ENCODE data around the gene ANXA9. TPM values are rescaled to one million over a fixed set of nuclear protein-coding genes. Genes with fewer than 3 reads are reported as not detected.

Gene ANXA9
- total RNA-seq, 2 experiments from 2014 or later = 0.65 to 1.1 TPM

- intact Hi-C loops (cut with micrococcal nuclease; ENCODE audit: unreplicated experiment) = no loop called here
- H3K4me2 ChIP-seq (ENCODE audit: low read length) = no peak overlapping the region
Observed at GRCh38 chr1:151002051-151002450, 20.0 kb downstream of the ANXA9 start.

GRCh38 chr1:151002611-151003010 is 20.5 kb downstream of the ANXA9 start:
- Histone ChIP-seq H3K36me3 (ENCODE audit: insufficient read depth, low read length) (no peaks in the 10 kb centered on the region), H3K4me3 (ENCODE audit: low read depth, low read length, poor library complexity, severe bottlenecking) (no peak overlapping the region), H3K4me2 (ENCODE audit: low read length) (peak overlapping the region; percentile 46), H3K27ac (ENCODE audit: low read depth, low read length, poor library complexity, severe bottlenecking) (no peak overlapping the region), H3K9me2 (ENCODE audit: insufficient read depth, low read length) (no peaks in the 10 kb centered on the region), H3K79me2 (ENCODE audit: insufficient read depth, low read depth, low read length) (no peaks in the 10 kb centered on the region), H3K4me1 (ENCODE audit: insufficient read depth, low read length, poor library complexity, severe bottlenecking) (peaks cover 48% of the 10 kb centered on the region), H2AFZ (ENCODE audit: low read length) (no peak overlapping the region), H4K20me1 (ENCODE audit: insufficient read depth, low read length) (no peaks in the 10 kb centered on the region), H3K9me3 (ENCODE audit: low read length) (no peaks in the 10 kb centered on the region)
- ChIA-PET POLR2A (no interaction called here), CTCF (ENCODE audit: unreplicated experiment) (interaction anchor here (1.4 kb wide), 1 partner anchor 187 kb away, joined by 3 read pairs; the partner anchor contains the start of gene VPS72)
- no peak for TF ChIP-seq CTCF (conservative IDR thresholded peaks at IDR 0.05; ENCODE audit: low read length)
- no TSS peak for BruUV-seq (replicated peaks)
- intact Hi-C loops (cut with micrococcal nuclease; ENCODE audit: unreplicated experiment) = no loop called here
- no peak for DNase-seq (ENCODE audit: low spot score)

More at GRCh38 chr1:151002051-151002450, 20.0 kb downstream of the ANXA9 start:
- CTCF ChIA-PET (ENCODE audit: unreplicated experiment) = no interaction called here
- Histone ChIP-seq H3K79me2 (ENCODE audit: insufficient read depth, low read depth, low read length) (no peaks in the 10 kb centered on the region), H3K9me3 (ENCODE audit: low read length) (no peaks in the 10 kb centered on the region), H3K4me1 (ENCODE audit: insufficient read depth, low read length, poor library complexity, severe bottlenecking) (peaks cover 42% of the 10 kb centered on the region), H3K27ac (ENCODE audit: low read depth, low read length, poor library complexity, severe bottlenecking) (no peak overlapping the region), H2AFZ (ENCODE audit: low read length) (no peak overlapping the region), H3K4me3 (ENCODE audit: low read depth, low read length, poor library complexity, severe bottlenecking) (no peak overlapping the region), H3K36me3 (ENCODE audit: insufficient read depth, low read length) (no peaks in the 10 kb centered on the region), H4K20me1 (ENCODE audit: insufficient read depth, low read length) (no peaks in the 10 kb centered on the region), H3K9me2 (ENCODE audit: insufficient read depth, low read length) (no peaks in the 10 kb centered on the region)
- POLR2A ChIA-PET = no interaction called here
- TF ChIP-seq EZH2phosphoT487 (IDR thresholded peaks at IDR 0.05; ENCODE audit: borderline replicate concordance, low read depth, low read length) (no peak), CTCF (conservative IDR thresholded peaks at IDR 0.05; ENCODE audit: low read length) (no peak)
- BruUV-seq (replicated peaks) = no TSS peak
- no peak for DNase-seq (ENCODE audit: low spot score)

- POLR2A ChIA-PET = no interaction called here
- CTCF ChIA-PET (ENCODE audit: unreplicated experiment) = interaction anchor here (1.4 kb wide), 1 partner anchor 186 kb away, joined by 3 read pairs; the partner anchor contains the start of gene VPS72
- Histone ChIP-seq H3K4me3 (ENCODE audit: low read depth, low read length, poor library complexity, severe bottlenecking) (no peak overlapping the region), H2AFZ (ENCODE audit: low read length) (no peak overlapping the region), H3K4me1 (ENCODE audit: insufficient read depth, low read length, poor library complexity, severe bottlenecking) (peaks cover 52% of the 10 kb centered on the region), H3K9me3 (ENCODE audit: low read length) (no peaks in the 10 kb centered on the region), H3K36me3 (ENCODE audit: insufficient read depth, low read length) (no peaks in the 10 kb centered on the region), H3K79me2 (ENCODE audit: insufficient read depth, low read depth, low read length) (no peaks in the 10 kb centered on the region), H4K20me1 (ENCODE audit: insufficient read depth, low read length) (no peaks in the 10 kb centered on the region), H3K9me2 (ENCODE audit: insufficient read depth, low read length) (no peaks in the 10 kb centered on the region), H3K4me2 (ENCODE audit: low read length) (peak overlapping the region; percentile 46), H3K27ac (ENCODE audit: low read depth, low read length, poor library complexity, severe bottlenecking) (no peak overlapping the region)
- BruUV-seq (replicated peaks) = no TSS peak
- no peak for TF ChIP-seq CTCF (conservative IDR thresholded peaks at IDR 0.05; ENCODE audit: low read length)
- no peak for TF ChIP-seq EZH2phosphoT487 (IDR thresholded peaks at IDR 0.05; ENCODE audit: borderline replicate concordance, low read depth, low read length)
- intact Hi-C loops (cut with micrococcal nuclease; ENCODE audit: unreplicated experiment) = no loop called here
- DNase-seq (ENCODE audit: low spot score) = no peak
Observed at GRCh38 chr1:151003180-151003579, 21.1 kb downstream of the ANXA9 start.

Measured in OCI-LY7 (cell line).